GM18520 (cell line): ENCODE data around the gene PSMB7.

Experiments
- ATAC-seq: cut with Tn5 transposase; IDR thresholded peaks from one replicate; pipeline ENCODE4 v1.9.1; 2021; ENCODE audit not compliant: unreplicated experiment

Gene PSMB7

DNA sequence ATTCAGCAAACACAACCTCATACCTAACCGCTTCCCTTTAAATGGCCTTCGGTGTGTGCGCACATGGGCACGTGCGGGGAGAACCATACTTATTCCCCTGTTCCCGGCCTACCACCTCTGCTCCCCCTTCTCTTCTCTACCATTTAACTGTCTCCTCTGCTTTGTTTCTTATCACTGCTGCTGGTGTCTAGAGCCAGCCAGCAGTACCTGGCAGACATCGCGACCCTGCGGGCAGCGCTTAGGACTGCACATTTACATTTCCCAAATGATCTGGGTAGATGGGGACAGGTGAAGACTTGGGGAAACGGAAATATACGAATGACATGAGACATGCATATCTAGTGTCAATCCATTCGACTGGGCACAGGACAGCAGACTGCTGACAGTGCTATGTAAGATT lies 56.6 kb downstream of the PSMB7 start:
- no peak for ATAC-seq

DNA sequence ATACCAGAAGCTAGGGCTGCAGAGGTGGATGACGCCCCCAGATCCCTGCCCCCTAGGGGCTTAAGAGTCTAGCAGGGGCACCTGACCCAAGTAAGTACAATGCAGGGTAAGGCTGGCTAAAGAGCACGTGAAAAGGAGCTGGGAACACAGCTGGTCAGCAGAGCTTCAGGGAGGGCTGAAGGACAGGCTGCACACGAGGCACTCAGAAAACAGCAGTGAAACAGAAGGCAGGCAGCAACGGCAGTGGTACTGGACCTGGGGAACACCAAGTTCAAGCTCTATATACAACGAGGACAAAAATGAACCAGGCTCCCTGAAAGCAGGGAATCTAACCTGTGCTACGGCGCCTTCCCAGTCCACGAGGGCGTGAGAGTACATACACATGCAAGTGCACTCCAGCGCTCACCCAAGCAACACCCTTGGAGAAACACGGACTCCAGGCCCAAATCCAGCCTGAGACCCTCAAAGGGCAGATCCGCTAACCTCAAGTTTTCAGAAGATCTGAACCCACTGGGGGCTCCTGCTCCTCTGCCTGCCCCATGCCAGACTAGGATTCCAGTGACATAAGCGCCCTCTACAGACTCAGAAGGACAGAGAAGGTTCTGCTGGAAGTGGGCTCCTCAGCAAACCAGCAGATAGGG lies 57.4 kb downstream of the PSMB7 start:
- ATAC-seq = no peak

DNA sequence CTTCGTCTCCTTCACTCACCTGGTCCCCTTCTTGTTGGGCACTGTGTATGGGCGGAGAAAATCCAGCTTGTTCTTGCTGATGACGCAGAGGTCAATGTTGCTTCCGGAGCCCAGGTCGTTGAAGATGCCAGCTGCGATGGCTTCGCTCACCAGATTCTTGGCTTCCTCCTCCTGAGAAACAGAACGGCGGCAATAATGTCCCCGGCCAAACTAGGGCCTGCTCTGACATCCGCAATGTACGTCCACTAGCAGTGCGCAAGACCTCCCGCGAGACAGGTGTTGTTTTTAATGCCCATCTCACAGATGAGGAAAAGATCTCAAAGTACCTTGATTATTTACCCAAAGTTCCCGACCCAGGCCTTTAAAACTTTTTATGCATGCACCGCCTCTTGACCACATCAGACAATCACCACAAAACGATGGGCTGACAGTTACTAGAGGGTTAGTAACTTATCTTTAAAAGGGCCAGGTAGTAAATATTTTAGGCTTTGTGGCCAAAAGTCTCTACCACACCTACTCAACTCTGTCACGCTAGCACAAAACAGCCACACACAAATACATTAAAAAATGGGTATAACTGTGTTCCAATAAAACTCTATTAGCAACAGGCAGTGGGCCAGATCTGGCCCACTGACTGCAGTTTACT lies 58.4 kb downstream of the PSMB7 start:
- ATAC-seq = no peak

DNA sequence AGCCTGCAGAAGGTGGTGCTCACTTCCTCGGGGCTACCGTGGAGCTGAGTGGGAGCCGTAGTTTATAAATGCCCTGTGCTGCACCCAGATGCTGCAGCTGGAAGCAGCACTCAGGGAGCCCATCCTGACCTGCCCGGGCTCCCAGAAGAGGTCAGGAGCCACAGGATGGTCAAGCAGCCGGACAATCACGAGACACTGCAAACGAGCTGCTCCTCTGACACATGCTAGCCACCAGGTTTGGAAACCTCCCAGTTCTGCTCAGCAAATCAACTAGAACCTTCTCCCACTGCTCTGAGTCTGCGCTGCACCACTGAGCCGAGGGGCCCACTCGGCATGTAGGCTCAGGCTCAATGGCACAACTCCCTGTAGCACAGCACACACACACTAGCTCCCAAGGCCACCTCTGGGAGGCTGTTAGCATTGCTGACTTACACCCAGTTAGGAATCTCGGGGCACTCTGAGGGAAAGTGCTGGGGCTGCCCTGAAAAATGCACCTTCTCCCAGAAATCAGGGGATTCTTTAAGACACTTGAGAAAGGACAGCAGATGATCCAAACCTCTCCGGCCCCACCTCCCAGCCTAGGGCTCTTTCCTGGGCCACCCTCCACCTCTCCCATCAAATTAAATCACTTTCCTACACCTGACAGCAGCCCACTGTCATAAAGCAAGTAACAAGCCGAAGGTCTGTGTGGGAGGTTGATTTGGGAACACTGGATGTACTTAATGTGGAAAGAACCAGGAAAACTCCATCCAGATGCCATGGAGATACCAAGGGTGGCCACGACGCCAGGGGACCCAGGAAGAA lies 59.1 kb downstream of the PSMB7 start:
- no peak for ATAC-seq

DNA sequence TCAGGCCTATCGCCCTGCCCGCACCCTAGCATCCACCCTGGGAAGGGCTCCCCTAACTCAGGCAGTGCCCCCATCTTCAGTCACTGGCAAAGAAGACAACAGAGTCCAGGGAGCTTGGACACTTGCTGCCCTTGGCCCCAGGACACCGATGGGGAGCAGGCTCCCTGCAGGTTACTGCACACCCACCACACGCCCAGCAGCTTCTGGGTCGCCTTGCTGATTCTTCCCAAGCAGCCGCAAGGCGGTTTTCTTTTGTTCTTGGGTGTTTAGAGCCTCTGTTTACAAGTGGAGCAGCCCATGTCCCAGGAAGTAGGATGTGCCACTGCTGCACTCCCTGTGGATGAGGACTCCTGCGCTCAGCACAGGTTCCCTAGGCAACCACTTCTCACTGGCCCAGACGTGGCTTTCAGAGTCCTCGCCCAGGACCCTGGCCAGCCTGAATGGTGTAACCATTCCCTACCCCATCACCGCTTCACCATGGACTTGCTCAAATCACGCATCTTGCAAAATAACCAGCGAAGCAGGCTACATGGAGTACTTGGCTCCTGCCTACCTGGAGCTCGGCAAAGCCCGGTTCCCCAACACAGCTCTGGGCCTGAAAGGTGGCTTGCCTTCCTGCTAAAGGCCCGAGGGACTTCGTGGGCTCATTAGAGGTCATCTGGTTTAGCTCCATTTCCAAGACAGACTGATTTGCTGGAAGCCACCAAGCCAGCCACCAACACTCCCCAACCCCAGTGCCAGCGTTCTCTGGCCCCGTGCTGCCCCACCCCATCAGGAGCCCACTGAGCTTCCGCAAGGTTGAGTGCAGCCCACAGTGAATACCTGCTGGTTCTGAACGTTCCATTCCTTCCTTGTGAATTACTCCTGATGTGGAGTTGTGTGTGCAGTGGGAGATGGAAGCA lies 60.0 kb downstream of the PSMB7 start:
- ATAC-seq = no peak

DNA sequence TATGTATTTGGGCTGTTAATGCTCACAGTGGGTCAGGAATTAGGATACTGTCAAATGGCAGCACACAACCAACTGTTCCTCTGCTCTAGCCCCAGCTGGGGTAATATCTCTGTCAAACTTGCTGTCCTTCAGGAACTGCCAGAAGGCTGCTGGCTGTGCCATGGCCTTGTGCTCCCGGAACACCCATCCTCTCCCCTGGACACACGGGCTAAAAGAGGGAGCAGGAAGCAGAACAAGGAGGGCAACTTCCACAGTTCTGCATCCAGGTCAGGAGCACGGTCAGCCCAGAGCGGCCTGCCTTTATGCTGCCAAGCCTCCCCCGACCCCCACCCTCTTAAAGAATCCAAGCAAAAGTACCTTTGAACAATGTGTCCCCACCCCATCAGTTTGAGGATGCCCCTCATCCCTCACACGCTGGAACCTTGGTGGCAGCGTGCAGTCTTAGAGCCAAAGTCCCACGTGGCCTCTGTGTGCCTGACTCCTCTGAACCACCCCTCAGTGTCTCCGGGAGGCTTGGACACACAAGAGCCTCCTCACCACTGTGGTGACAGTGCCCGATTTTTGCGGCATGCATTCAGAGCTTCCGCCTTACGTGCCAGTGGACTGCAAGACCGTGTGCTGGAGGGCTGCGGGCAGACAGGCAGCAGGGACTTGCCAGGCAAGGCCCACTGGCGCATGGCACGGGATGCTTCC lies 60.8 kb downstream of the PSMB7 start:
- ATAC-seq = no peak

DNA sequence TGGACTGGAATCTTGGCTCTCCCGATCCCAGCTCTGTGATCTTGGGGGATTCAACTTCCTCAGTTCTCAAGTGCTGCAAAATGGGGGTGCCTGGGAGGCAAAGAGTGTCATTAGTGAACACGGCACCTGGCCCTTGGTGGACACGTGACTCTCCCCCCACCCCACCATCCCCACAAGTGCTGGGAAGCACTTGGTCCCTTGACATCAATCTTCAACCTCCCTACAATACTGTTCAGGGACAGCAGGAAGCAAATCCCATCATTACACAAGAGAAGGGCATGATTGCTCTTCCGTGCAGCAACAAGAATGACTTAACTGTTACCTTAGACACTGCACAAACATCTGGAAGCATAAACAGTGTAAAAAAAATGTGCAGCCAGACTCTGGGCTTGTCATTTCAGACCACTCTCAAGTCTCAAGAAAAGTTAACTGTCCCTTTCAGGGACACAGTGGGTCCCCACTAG lies 61.4 kb downstream of the PSMB7 start:
- no peak for ATAC-seq

DNA sequence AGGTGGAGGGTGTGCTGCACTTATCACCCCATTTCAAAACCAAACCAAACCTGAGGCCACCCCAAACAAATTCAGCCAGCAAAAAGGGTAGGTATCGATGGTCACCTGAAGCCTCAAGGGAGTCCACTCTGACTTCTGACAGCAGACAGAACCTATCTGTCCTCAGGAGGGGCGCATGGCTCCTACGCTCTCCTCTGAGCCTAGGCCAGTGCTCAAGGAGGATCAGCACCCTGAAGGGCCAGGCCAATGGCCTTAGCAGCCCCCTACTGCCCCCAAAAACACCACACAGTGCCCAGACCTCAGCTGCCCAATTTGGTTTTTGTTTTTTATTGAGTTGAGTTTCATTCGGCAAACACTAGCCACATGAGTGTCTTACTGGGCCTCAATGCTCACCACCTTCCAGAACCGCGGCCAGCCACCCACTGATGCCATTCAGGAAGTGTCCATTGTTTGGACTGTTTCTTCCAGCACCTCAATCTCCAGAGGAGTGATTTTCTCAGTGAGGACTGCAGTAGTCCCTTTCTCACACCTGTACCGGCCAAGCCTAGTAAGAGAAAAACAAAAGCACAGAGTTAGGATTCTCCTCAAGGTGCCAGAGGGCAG lies 62.0 kb downstream of the PSMB7 start:
- ATAC-seq = no peak

DNA sequence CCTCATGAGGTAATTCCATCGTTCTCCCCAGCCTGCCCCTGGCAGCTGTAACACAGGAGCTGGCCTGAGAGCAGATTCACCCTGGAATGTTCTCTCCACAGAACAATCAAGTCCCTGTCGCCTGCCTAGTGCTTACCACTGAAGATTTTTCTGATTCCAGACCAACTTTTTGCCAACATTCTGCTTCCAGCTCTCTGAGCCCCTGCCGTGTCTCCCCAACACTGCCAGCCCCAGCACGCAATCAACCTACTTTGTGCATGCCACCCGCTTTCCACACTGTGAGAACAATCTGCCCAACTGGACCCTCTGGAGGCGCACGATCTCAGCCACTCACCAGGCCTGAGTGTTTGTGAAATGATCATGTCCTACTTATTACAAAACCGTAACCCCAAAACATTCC lies 62.6 kb downstream of the PSMB7 start:
- no peak for ATAC-seq

DNA sequence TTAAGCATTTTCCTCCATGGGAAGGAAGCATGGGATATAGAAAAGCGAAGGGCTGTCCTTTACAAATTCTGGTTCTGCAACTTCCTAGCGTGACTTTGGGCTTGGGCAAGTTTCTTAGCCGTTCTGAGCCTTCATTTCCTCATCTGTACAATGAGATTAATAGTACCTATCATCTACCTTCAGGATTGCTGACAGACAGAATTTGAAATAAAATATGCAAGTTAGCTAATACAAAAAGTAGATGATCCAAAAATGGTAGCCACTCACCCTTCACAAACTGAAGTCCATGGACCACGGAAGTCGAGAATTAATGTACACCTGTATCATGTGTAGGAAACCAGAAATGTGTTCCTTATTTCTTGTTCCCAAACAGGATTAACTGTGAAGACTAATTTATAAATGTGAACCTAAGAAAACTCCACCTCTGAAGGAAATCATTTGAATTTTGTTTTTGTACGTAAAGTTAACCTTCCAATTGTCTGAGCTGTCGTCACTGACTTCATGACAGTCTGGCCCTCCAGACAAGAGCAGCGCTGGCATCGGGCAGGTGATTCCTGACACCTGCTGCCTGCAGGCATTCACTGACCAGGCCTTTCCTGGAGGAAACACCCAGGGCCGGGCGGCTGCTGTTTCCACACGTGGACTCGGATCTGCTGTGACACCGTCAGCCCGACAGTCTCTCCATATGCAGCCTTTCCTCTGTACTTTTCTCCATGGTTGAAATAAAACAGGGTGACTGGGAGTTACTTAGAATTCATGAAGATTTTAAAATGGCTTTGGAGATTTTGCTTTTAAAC lies 63.4 kb downstream of the PSMB7 start:
- ATAC-seq = no peak

DNA sequence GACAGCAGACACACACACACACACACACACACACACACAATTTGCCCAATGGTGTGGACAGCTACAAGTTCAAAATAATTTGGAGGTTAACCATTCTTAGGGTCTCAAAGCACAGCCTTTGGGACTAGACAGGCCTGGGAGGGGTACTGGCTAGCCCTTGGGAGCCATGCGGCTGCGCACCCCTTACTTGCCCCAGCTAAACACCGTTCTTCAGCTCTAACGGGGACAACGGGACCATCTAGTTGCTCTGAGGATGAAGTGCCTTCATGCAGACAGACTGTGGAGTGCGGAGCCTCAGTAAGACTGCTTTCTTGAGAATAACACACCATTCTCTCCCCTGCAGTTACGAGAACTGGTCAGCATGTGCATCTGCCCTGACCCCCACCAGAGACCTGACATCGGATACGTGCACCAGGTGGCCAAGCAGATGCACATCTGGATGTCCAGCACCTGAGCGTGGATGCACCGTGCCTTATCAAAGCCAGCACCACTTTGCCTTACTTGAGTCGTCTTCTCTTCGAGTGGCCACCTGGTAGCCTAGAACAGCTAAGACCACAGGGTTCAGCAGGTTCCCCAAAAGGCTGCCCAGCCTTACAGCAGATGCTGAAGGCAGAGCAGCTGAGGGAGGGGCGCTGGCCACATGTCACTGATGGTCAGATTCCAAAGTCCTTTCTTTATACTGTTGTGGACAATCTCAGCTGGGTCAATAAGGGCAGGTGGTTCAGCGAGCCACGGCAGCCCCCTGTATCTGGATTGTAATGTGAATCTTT lies 64.6 kb downstream of the PSMB7 start:
- no peak for ATAC-seq

DNA sequence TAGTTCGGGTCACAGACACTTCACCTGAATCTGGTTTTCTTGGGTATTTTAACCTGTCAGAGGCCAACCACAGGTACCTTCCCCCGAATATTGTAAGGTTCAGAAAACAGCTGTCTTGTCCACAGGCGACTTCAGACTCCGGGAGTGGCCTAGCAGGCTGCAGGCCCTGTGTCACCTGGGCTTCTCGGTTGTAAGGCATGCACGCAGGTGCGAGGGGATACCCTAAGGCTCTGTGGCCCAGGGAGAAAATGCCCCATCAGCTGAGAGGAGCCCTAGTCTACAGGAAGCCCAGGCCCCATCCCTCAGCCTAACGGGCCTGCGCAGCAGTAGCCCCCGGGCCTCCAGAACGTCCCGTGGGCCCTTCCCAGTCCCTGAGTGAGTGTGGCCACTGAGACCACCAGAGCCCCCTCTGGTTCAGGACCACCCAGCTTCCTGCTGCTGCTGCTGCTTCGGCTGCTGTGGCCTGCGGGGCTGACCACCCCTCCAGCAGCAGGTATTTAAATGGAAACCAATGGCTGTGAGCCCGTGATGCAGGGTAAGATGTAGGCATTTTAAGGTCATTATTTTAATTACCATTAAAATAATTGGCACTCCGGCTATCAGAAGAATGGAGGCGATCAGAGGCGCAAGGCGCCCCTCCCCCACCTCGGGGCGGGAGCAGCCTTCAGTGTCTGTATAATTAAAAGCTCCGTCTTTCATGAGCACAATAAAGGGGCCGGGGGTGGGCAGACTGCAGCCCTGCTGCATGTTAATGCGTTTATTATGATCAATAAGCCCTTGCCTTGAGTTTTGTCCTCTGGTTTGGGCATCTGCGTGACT lies 65.4 kb downstream of the PSMB7 start:
- no peak for ATAC-seq

DNA sequence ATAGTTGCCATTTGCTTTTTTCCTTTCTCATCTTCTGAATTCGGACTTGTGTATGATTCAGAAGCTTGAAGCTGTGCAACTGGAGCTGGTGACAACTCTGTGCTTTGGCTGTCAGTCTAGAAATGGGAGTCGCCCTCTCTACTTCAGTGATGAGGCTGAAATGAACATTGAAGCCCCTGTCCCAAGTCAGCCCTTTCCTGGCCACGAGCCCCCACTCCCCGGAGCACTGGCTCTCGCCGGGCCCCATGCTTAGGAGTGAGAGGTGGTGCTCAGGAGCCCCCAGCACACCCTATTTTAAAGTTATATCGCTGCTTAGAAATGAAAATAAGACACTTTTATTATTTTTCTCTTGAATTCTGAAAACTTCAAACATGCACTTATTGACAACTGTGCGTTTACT lies 66.0 kb downstream of the PSMB7 start:
- no peak for ATAC-seq

DNA sequence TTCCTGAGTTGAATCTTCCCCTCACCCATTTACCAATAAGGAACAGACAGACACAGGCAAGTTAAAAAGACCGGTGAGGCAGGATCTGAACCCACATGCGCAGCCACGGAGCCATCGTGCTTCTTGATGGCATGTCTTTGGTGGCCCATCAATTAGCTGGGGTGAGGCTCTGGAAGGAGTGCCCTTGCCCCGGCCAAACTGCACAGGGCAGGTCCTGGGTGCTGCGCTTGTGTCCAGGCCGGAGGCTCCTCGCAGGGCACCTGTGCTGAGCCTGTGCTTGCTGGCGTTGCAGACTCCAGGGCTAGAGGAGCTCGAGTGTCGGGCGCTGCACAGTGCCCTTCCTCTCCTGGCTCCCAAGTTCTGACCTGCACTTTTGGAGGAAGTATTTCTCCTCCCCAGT lies 66.4 kb downstream of the PSMB7 start:
- no peak for ATAC-seq

DNA sequence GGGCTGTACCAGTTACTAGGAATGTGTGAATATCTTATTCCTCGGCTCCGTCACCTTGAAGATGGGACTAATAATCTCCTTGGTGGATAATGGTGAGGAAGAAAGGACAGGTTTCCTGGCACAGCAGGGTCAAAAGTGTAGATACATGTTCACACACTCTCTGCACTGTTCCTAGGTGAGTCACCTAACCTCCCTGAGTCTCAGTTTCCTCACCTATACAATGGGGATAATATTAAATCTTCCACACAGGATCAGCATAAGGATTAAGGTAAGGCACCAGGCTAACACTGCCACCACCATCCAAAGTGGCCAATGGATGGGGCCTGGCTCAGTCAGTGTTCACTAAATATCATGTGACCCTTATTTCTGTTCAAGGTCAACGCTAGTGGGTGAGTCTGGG lies 66.9 kb downstream of the PSMB7 start:
- no peak for ATAC-seq

DNA sequence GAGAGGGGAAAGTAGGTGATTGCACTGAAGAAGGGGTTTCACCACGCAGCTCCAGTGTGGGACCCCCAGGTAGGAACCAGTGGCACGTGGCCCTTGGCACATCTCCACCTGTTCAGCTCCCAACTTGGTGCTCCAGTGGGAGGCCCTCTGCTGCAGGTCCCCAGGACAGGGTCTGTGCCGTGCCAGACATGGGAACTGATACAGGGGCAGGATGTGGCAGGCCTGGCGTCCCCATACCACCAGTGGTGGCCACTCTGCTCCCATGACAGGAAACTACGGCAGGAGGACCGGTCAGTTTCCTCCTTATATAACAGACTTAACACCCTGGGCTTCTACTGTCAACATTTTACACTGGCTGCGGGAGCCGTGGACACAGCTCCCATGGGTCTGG lies 67.3 kb downstream of the PSMB7 start:
- ATAC-seq = no peak

DNA sequence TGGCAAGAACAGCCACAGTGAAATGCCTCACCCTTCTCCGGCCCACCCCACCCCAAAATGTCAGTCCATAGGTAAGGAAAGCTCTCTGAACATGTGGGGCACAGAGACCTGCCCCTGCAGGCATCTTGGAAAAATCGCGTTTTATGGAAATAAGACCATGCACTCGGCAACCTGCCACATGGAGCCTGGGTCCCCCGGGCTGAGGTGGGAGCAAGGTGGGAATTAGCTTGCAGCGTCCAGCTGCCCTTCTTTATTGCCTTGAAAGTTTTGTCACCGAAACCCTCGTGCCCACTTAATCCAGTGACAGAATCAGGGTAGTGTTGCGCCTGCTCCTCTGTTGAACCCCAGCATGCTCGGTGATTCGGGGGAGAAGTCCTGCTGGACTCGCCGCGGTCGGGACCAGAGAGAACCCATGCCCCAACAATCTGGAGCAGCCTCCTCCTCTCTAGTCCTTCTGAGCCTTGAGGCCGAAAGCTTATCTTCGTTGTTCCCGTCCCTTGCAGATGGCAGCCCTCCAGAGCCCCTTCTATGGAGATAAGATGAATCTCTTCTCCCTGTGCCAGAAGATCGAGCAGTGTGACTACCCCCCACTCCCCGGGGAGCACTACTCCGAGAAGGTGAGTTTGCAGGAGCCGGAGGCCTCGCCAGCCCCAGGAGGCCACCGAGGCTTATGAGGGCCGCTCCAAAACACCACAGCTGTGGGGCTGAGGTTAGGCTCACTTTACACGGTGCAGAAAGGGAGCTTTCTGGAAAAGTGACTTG lies 67.9 kb downstream of the PSMB7 start:
- no peak for ATAC-seq
